GM21515 (cell line): ENCODE results near the gene CXCL3.
"Not testable (repeated sequence)": the region's sequence is repeated elsewhere in the genome, so short reads cannot be mapped to it uniquely, and the experiment has no call there.

Source experiments
- ATAC-seq: cut with Tn5 transposase; IDR thresholded peaks from one replicate; pipeline ENCODE4 v1.9.1; 2021; ENCODE audit not compliant: unreplicated experiment

The CXCL3 gene

GRCh38 chr4:74038425-74039314 lies at the start of gene CXCL3:
Gene CXCL3 (minus strand): TSS chr4:74038689. CDS start chr4:74038611, 78 bp downstream.
- peak; percentile 55 for ATAC-seq

GRCh38 chr4:74087481-74087880 lies 49.0 kb upstream of the CXCL3 start:
- no peak for ATAC-seq

GRCh38 chr4:74085669-74086068 lies 47.2 kb upstream of the CXCL3 start:
- no peak for ATAC-seq

GRCh38 chr4:74084984-74085383 lies 46.5 kb upstream of the CXCL3 start:
- no peak for ATAC-seq

- no peak for ATAC-seq
Measured at GRCh38 chr4:74083546-74083945, 45.1 kb upstream of the CXCL3 start.

GRCh38 chr4:74081035-74081434 lies 42.5 kb upstream of the CXCL3 start:
- ATAC-seq, result no peak

GRCh38 chr4:74080351-74080750 lies 41.9 kb upstream of the CXCL3 start:
- ATAC-seq, result not testable (repeated sequence)

GRCh38 chr4:74079024-74079423 lies 40.5 kb upstream of the CXCL3 start:
- ATAC-seq, result not testable (repeated sequence)

- ATAC-seq, result no peak
Measured at GRCh38 chr4:74073358-74073757, 34.9 kb upstream of the CXCL3 start.

GRCh38 chr4:74072739-74073138 lies 34.2 kb upstream of the CXCL3 start:
- ATAC-seq, result no peak

- no peak for ATAC-seq
Measured at GRCh38 chr4:74067586-74067985, 29.1 kb upstream of the CXCL3 start.

- no peak for ATAC-seq
Measured at GRCh38 chr4:74066232-74066631, 27.7 kb upstream of the CXCL3 start.

- ATAC-seq, result no peak
Measured at GRCh38 chr4:74065115-74065642, 26.7 kb upstream of the CXCL3 start.

GRCh38 chr4:74063859-74064258 lies 25.4 kb upstream of the CXCL3 start:
- no peak for ATAC-seq

- no peak for ATAC-seq
Measured at GRCh38 chr4:74062953-74063352, 24.5 kb upstream of the CXCL3 start.

GRCh38 chr4:74061430-74061829 lies 22.9 kb upstream of the CXCL3 start:
- ATAC-seq, result no peak

- no peak for ATAC-seq
Measured at GRCh38 chr4:74059161-74059829, 20.8 kb upstream of the CXCL3 start.

GRCh38 chr4:74058048-74058651 lies 19.7 kb upstream of the CXCL3 start:
- no peak for ATAC-seq

- no peak for ATAC-seq
Measured at GRCh38 chr4:74057588-74057987, 19.1 kb upstream of the CXCL3 start.

- no peak for ATAC-seq
Measured at GRCh38 chr4:74056858-74057562, 18.5 kb upstream of the CXCL3 start.
